GM19035 (cell line): Measurements from ENCODE around the gene AS3MT.
A peak's percentile ranks its signal among the peaks of the same experiment; 100 is the strongest.
"Not testable (repeated sequence)": the region's sequence is repeated elsewhere in the genome, so short reads cannot be mapped to it uniquely, and the experiment has no call there.

Experiments used
- ATAC-seq: cut with Tn5 transposase; IDR thresholded peaks from one replicate; pipeline ENCODE4 v1.9.1; 2021; ENCODE audit not compliant: unreplicated experiment

AS3MT gene

GRCh38 chr10:102869258-102870198, at the start of gene AS3MT:
AS3MT (plus strand) TSS chr10:102869470; CDS start chr10:102869593, 123 bp downstream.
- ATAC-seq, result no peak

GRCh38 chr10:102820008-102820407, 49.3 kb upstream of the AS3MT start:
- ATAC-seq, result not testable (repeated sequence)

GRCh38 chr10:102822222-102822621, 47.0 kb upstream of the AS3MT start:
- no peak for ATAC-seq

- ATAC-seq, result no peak
Observed at GRCh38 chr10:102824664-102825063, 44.6 kb upstream of the AS3MT start.

- ATAC-seq, result no peak
Observed at GRCh38 chr10:102826148-102826796, 43.0 kb upstream of the AS3MT start.

- ATAC-seq, result no peak
Observed at GRCh38 chr10:102827597-102827975, 41.7 kb upstream of the AS3MT start.

- ATAC-seq, result no peak
Observed at GRCh38 chr10:102831322-102832071, 37.8 kb upstream of the AS3MT start.

- no peak for ATAC-seq
Observed at GRCh38 chr10:102832248-102832647, 37.0 kb upstream of the AS3MT start.

GRCh38 chr10:102832987-102833386, 36.3 kb upstream of the AS3MT start:
- no peak for ATAC-seq

GRCh38 chr10:102834143-102834542, 35.1 kb upstream of the AS3MT start:
- ATAC-seq, result no peak

- peak; percentile 55 for ATAC-seq
Observed at GRCh38 chr10:102835007-102835482, 34.2 kb upstream of the AS3MT start.

- ATAC-seq, result no peak
Observed at GRCh38 chr10:102837230-102837721, 32.0 kb upstream of the AS3MT start, which contains the start of gene CYP17A1. CYP17A1 (minus strand) TSS chr10:102837413; CDS start chr10:102837361, 52 bp downstream.

- not testable (repeated sequence) for ATAC-seq
Observed at GRCh38 chr10:102838276-102838927, 30.9 kb upstream of the AS3MT start.

GRCh38 chr10:102841827-102842345, 27.4 kb upstream of the AS3MT start:
- no peak for ATAC-seq

- ATAC-seq, result not testable (repeated sequence)
Observed at GRCh38 chr10:102843139-102843538, 26.1 kb upstream of the AS3MT start.

GRCh38 chr10:102844190-102844776, 25.0 kb upstream of the AS3MT start:
- not testable (repeated sequence) for ATAC-seq

- ATAC-seq, result no peak
Observed at GRCh38 chr10:102845352-102845902, 23.8 kb upstream of the AS3MT start.

GRCh38 chr10:102850025-102850518, 19.2 kb upstream of the AS3MT start:
- no peak for ATAC-seq

- ATAC-seq, result not testable (repeated sequence)
Observed at GRCh38 chr10:102853237-102853636, 16.0 kb upstream of the AS3MT start.
